GM21381 (cell line): Measurements from ENCODE around the gene PRR33.

ENCODE experiments used
- ATAC-seq: cut with Tn5 transposase; IDR thresholded peaks from one replicate; pipeline ENCODE4 v1.9.1; 2021; ENCODE audit warnings: mild to moderate bottlenecking, moderate library complexity; ENCODE audit not compliant: unreplicated experiment

The PRR33 gene

DNA sequence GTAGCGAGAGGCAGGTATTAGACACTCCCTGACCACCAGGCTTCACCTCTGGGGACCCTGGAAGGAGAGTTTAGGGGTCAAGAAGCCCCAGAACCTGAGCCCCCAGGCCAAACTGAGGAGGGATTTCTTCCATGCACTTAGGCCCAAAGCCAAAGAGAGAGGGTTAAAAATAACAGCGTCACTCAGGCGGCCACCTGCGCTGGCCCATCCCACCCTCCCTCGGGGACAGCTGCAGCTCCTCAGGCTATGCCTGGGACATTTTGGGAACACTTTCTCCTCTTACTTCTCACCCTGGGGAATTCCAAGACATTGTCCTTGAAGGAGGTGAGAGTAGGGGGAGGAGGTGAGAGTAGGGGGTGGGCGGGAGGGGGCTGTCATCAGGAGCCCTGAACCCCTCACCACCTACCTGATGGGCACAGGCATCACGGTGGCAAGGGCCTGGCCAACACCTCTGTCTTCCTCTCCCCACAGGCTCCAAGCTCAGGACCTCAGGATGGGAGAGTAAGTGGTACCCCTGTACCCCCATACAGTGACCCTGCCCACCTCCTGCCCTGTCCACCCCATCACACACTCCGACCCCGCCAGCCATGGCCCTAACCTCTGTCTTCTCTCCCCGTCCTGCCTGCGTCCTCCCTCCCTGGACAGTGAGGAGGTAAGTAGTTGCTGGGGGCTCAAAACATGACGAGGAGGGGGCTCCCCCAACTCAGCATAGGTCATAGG lies 52.3 kb downstream of the PRR33 start:
- no peak for ATAC-seq

DNA sequence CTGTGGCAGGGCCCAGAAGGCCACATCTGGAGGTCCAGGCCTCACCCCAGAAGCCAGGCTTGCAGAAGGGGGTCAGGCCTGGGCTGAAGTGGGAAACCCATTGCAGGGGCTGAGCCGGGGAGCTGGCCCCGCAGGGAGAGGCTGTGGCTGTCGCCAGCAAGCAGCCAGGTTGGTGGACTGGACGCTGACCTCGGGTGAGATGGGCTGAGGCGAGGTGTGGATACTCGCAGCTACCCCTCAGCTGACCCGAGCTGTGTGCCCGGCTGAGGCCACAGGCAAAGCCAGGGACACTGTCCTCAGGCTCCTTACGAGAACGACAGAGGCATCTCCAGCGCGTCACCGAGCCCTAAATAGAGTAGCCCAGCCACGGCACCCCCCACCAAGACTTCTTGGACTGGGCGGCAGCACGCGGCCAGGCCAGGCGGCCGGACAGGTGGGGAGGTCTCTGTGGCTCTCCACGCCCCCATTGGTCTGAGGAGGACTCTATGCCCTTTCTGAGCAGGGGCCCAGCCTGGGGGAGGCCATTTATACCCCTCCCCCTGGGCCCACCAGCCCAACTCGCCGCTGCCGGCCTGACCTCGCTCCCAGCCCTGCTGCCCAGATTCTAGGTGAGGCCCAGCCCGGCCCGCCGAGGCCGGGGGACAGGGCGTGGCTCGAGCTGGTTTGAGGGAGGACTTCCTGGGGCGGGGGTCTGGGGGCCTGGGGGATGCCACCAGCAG lies 53.1 kb downstream of the PRR33 start, which contains the start of gene TNNI2:
TSS of gene TNNI2 (plus strand) at position 556 of the 719 bp plus-strand sequence. CDS start 716 bp downstream, outside the sequence.
- no peak for ATAC-seq
